Measurements from ENCODE around the gene IMMP2L. TPM values are rescaled to one million over a fixed set of nuclear protein-coding genes. Genes with fewer than 3 reads are reported as not detected.

Gene IMMP2L
- total RNA-seq, 1 donor from 2014 or later: 21.5 TPM

- Histone ChIP-seq H3K27ac (no peak overlapping the region), H2AFZ (replicated peaks) (no peak overlapping the region), H3F3A (ENCODE audit: low read depth) (no peaks in the 10 kb centered on the region), H4K20me1 (ENCODE audit: low read depth) (no peaks in the 10 kb centered on the region), H3K9ac (no peak overlapping the region), H3K4me3 (no peak overlapping the region), H3K79me2 (ENCODE audit: low read depth) (no peaks in the 10 kb centered on the region), H3K4me1 (no peaks in the 10 kb centered on the region), H3K9me3 (ENCODE audit: low read depth) (no peaks in the 10 kb centered on the region), H3K27me3 (no peaks in the 10 kb centered on the region), H3K4me2 (no peak overlapping the region), H3K36me3 (no peaks in the 10 kb centered on the region)
- Mint-ChIP-seq H3K27me3 (ENCODE audit: insufficient read depth, low read depth) (peaks cover 3% of the 10 kb centered on the region), H3K9me3 (peaks cover 28% of the 10 kb centered on the region), H3K36me3 (peaks cover 10% of the 10 kb centered on the region), H3K27ac (peak overlapping the region; percentile 46), H3K4me1 (peaks cover 10% of the 10 kb centered on the region), H3K4me3 (no peak overlapping the region)
- DNase-seq (ENCODE audit: low spot score): no peak
- TF ChIP-seq EZH2 (IDR thresholded peaks at IDR 0.05) (no peak), EZH2phosphoT487 (IDR thresholded peaks at IDR 0.05) (no peak), CTCF (IDR thresholded peaks at IDR 0.05) (no peak)
These were observed 125.7 kb downstream of the IMMP2L start for GRCh38 chr7:111436608-111437007.

- H3K4me1 ChIP-seq: no peaks in the 10 kb centered on the region
- Mint-ChIP-seq H3K27me3 (ENCODE audit: insufficient read depth, low read depth) (no peaks in the 10 kb centered on the region), H3K4me3 (no peak overlapping the region), H3K9me3 (peaks cover 23% of the 10 kb centered on the region), H3K4me1 (peaks cover 2% of the 10 kb centered on the region), H3K36me3 (peaks cover 4% of the 10 kb centered on the region), H3K27ac (no peak overlapping the region)
- TF ChIP-seq EZH2phosphoT487 (IDR thresholded peaks at IDR 0.05) (no peak), EZH2 (IDR thresholded peaks at IDR 0.05) (no peak), CTCF (IDR thresholded peaks at IDR 0.05) (no peak)
- no peak for DNase-seq (ENCODE audit: low spot score)
- no peaks in the 10 kb centered on the region for H3K9me3 ChIP-seq (ENCODE audit: low read depth)
- no peak overlapping the region for H2AFZ ChIP-seq (replicated peaks)
- no peaks in the 10 kb centered on the region for H3F3A ChIP-seq (ENCODE audit: low read depth)
- H3K4me3 ChIP-seq: no peak overlapping the region
- no peaks in the 10 kb centered on the region for H3K27me3 ChIP-seq
- no peak overlapping the region for H3K4me2 ChIP-seq
- no peaks in the 10 kb centered on the region for H4K20me1 ChIP-seq (ENCODE audit: low read depth)
- no peak overlapping the region for H3K27ac ChIP-seq
- H3K79me2 ChIP-seq (ENCODE audit: low read depth): no peaks in the 10 kb centered on the region
- no peaks in the 10 kb centered on the region for H3K36me3 ChIP-seq
- H3K9ac ChIP-seq: no peak overlapping the region
These were observed 128.9 kb downstream of the IMMP2L start for GRCh38 chr7:111433426-111433825.

GRCh38 chr7:111429781-111430180, 132.5 kb downstream of the IMMP2L start:
- TF ChIP-seq CTCF (IDR thresholded peaks at IDR 0.05) (no peak), EZH2 (IDR thresholded peaks at IDR 0.05) (no peak), EZH2phosphoT487 (IDR thresholded peaks at IDR 0.05) (no peak)
- no peak overlapping the region for H3K4me3 ChIP-seq
- no peaks in the 10 kb centered on the region for H3K4me1 ChIP-seq
- H3K9me3 Mint-ChIP-seq: peaks cover 16% of the 10 kb centered on the region
- no peak overlapping the region for H3K4me3 Mint-ChIP-seq
- DNase-seq (ENCODE audit: low spot score): no peak
- H3K36me3 Mint-ChIP-seq: peaks cover 2% of the 10 kb centered on the region
- no peak overlapping the region for H3K4me2 ChIP-seq
- H4K20me1 ChIP-seq (ENCODE audit: low read depth): no peaks in the 10 kb centered on the region
- H3K9ac ChIP-seq: no peak overlapping the region
- no peaks in the 10 kb centered on the region for H3K4me1 Mint-ChIP-seq
- no peak overlapping the region for H3K27ac Mint-ChIP-seq
- H3K79me2 ChIP-seq (ENCODE audit: low read depth): no peaks in the 10 kb centered on the region
- no peaks in the 10 kb centered on the region for H3K27me3 Mint-ChIP-seq (ENCODE audit: insufficient read depth, low read depth)
- H2AFZ ChIP-seq (replicated peaks): no peak overlapping the region
- no peaks in the 10 kb centered on the region for H3K27me3 ChIP-seq
- H3K27ac ChIP-seq: no peak overlapping the region
- no peaks in the 10 kb centered on the region for H3K9me3 ChIP-seq (ENCODE audit: low read depth)
- no peaks in the 10 kb centered on the region for H3F3A ChIP-seq (ENCODE audit: low read depth)
- no peaks in the 10 kb centered on the region for H3K36me3 ChIP-seq
